ENCODE results near the gene ERI2. TPM values are rescaled to one million over a fixed set of nuclear protein-coding genes. Genes with fewer than 3 reads are reported as not detected.
A peak's percentile ranks its signal among the peaks of the same experiment; 100 is the strongest.

ERI2 gene
- total RNA-seq, 8 experiments from 2014 or later: 16.5 to 36.5 (median 24.6) TPM

DNA sequence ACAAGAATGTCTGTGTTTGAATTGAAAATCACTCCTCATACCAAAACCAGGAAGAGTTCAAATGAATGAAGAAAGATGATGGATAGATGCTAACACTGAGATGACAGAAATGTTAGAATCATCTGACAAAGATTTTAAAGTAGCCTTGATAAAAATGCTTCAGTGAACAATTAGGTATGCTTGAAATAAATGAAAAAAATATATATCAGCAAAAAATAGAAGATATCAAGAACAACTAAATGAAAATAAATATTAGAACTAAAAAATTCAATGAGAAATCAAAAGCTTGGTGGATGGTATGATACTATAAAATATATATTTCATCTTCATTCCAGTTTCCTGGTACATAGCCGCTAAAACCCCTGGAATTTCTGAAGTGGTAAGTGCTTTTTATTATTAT, 51.0 kb downstream of the ERI2 start:
- WGBS, 10 experiments: 0 to 83% (median 23%) methylated on average over 1 of the region's 1 CpG; no CpG with 5 or more reads in 4 of the 10 experiments
- Histone ChIP-seq H3K4me3 (no peak overlapping the region), H3K4me1 (replicated peaks in 1 of 2) (no peaks in the 10 kb centered on the region), H3K27ac (no peak overlapping the region)
- no peak for ATAC-seq (replicated peaks in 6 of 8)
- in situ Hi-C loops (cut with MboI; ENCODE audit: low pct_unique_long_range_greater_than_20kb in 2 of 9, low sequenced_read_pairs in 9 of 9, unreplicated experiment in 9 of 9): no loop called here

DNA sequence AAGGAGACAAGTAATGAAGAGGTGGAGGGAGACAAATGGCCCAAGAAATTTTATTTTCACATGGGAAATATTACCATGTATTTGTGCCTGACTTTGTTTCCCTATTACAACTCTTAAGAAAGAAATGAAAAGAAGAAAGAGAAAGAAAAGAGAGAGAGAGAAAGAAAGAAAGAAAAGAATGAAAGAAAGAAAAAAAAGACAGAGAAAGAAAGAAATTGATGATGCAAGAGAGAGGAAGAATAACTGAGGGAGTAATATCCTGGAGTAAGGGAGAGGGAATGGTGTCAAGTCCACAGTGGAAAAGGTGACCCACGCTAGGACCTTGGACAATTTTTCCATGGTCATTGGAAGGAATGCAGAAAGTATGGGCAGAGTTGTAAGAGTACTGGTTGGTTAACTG, 52.5 kb downstream of the ERI2 start:
- Histone ChIP-seq H3K27ac (no peak overlapping the region), H3K4me3 (no peak overlapping the region), H3K4me1 (replicated peaks in 1 of 2) (no peaks in the 10 kb centered on the region)
- no peak for ATAC-seq (replicated peaks in 6 of 8)
- in situ Hi-C loops (cut with MboI; ENCODE audit: low pct_unique_long_range_greater_than_20kb in 2 of 9, low sequenced_read_pairs in 9 of 9, unreplicated experiment in 9 of 9): no loop called here
- 26 to 100% (median 61%) methylated on average over 1 of the region's 1 CpG; no CpG with 5 or more reads in 1 of the 10 experiments for WGBS, 10 experiments

DNA sequence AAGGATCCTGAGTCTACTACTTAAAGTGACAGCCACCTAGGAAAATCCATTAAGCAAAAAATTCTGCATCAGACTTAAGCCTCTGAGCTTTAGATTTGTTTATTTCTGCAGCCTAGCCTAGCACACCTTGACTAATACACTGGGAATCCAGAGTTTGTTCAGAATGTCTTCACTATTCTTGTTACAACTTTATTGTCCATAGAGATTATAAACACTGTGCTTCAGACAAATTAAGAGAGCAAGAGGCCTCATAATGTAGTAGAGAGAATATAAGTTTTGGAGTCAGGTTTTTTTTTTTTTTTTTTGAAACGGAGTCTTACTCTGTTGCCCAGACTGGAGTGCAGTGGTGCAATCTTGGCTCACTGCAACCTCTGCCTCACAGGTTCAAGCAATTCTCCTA, 55.7 kb downstream of the ERI2 start:
- 67% methylated on average over 1 of the region's 1 CpG; no CpG with 5 or more reads in 9 of the 10 experiments for WGBS, 10 experiments
- Histone ChIP-seq H3K27ac (no peak overlapping the region), H3K4me1 (replicated peaks in 1 of 2) (no peaks in the 10 kb centered on the region), H3K4me3 (no peak overlapping the region)
- in situ Hi-C loops (cut with MboI; ENCODE audit: low pct_unique_long_range_greater_than_20kb in 2 of 9, low sequenced_read_pairs in 9 of 9, unreplicated experiment in 9 of 9): no loop called here
- ATAC-seq (replicated peaks in 6 of 8): no peak

DNA sequence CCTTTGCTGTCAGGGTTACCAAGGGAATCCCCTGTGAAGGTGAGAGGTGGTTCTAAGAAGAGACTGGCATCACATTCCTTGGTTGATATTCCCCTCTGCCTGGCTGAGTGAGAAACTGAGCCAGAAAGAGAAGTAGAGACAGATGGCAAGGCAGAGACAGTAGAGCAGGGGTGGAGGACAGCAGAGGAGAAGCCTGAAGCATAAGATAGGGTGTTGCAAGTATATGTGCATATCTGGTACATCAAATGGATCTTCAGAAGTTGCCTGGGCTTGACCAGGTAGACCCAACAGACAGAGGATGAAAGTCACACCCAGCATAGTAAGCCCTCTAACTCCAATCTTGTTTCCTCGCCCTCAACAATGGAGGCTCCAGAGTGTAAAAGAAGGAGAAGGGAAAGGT, 56.8 kb downstream of the ERI2 start:
- WGBS, 10 experiments: 42 to 80% (median 63%) methylated on average over 1 of the region's 1 CpG; no CpG with 5 or more reads in 5 of the 10 experiments
- in situ Hi-C loops (cut with MboI; ENCODE audit: low pct_unique_long_range_greater_than_20kb in 2 of 9, low sequenced_read_pairs in 9 of 9, unreplicated experiment in 9 of 9): no loop called here
- H3K4me1 ChIP-seq (replicated peaks in 1 of 2): no peaks in the 10 kb centered on the region
- no peak overlapping the region for H3K27ac ChIP-seq
- peak in 2 of 8 experiments; percentile 57 to 75 for ATAC-seq (replicated peaks in 6 of 8)
- H3K4me3 ChIP-seq: no peak overlapping the region

DNA sequence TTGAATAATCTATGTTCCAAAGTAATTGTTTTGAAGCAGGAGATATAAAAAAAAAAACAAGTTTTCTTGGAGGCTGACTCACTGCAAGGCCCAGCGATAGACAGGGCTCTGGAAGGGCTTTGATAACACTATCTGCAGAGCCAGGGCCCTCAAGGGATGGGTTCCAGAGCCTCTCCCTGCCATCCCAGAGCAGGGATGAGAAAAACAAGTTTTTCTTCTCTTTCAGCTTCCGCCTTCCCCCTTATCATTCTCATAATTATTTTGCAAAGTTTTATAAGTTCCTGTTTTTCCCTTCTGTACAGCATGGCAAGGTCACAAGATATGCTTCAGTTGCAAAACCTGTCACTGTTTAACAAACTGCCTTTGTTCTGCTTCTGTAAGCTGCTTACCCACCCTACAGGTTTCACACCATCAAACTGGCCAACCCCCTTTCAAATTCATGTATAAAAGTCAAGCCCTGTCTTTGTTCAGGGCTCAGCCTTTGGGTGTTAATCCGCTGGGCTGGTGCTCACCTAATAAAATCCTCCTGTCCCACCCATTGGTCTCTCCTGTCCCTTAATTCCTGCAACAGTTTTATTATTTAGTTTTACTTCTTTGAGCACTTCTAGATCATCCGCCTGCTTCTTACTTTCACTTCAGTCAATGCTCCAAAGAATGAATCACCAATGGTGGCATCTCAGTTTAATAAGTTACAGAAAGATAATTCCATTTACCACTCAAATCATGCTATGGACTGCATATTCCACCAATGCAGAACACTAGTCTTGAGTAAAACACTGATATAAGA, 59.0 kb downstream of the ERI2 start:
- Histone ChIP-seq H3K4me1 (replicated peaks in 1 of 2) (no peaks in the 10 kb centered on the region), H3K27ac (no peak overlapping the region), H3K4me3 (no peak overlapping the region)
- ATAC-seq (replicated peaks in 6 of 8): no peak
- in situ Hi-C loops (cut with MboI; ENCODE audit: low pct_unique_long_range_greater_than_20kb in 2 of 9, low sequenced_read_pairs in 9 of 9, unreplicated experiment in 9 of 9): no loop called here
- WGBS, 10 experiments: 14 to 100% (median 67%) methylated on average over 1 to 4 of the region's 4 CpGs

DNA sequence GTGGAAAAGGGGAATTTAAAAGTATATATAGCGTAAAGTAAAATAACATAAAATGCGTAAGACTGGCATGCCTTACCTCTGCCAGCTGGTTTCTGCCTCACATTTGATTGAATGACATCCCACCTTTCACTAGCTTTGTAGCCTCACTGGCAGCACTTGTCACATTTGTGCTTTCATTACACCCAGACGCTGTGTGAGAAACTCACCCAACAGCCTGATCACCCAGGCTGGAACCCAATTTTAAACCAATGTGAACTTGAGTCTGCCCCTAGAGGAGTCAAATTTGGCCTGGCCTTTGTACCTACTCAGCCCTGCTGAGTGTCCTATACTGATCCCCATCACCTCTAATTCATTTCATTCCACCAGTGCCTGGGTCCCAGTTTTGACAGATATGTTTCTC, 59.8 kb downstream of the ERI2 start:
- in situ Hi-C loops (cut with MboI; ENCODE audit: low pct_unique_long_range_greater_than_20kb in 2 of 9, low sequenced_read_pairs in 9 of 9, unreplicated experiment in 9 of 9): no loop called here
- 74 to 100% (median 88%) methylated on average over 1 to 3 of the region's 3 CpGs; no CpG with 5 or more reads in 1 of the 10 experiments for WGBS, 10 experiments
- ATAC-seq (replicated peaks in 6 of 8): no peak

More for the DNA sequence above, 59.8 kb downstream of the ERI2 start:
- Histone ChIP-seq H3K4me3 (no peak overlapping the region), H3K27ac (no peak overlapping the region), H3K4me1 (replicated peaks in 1 of 2) (no peaks in the 10 kb centered on the region)

Other genes starting within 250 kb of the ERI2 start
- gene ACSM2B, start 230.1 kb downstream of the ERI2 start, total RNA-seq: 1 to 10 TPM in 1 of 8 experiments, under 1 TPM in 4, not detected in 3; 0.15 to 1.9 (median 0.73) TPM
- under 1 TPM in 4 of 8 experiments, not detected in 4; 0.14 to 0.36 (median 0.25) TPM for gene ACSM1, start 108.8 kb downstream of the ERI2 start, total RNA-seq
- 10 to 100 TPM; 24.1 to 53.5 (median 40.2) TPM for gene THUMPD1, start 64.7 kb downstream of the ERI2 start, total RNA-seq
- gene ACSM3, start 42.5 kb downstream of the ERI2 start, total RNA-seq: 1 to 10 TPM in 4 of 8 experiments, under 1 TPM in 4; 0.23 to 4.5 (median 1.7) TPM
- 10 to 100 TPM in 1 of 8 experiments, 1 to 10 TPM in 7; 2.1 to 16.9 (median 6.4) TPM for gene REXO5, start 55 bp upstream of the ERI2 start, total RNA-seq
- 10 to 100 TPM in 4 of 8 experiments, 1 to 10 TPM in 4; 6.9 to 15.1 (median 11.0) TPM for gene DCUN1D3, start 93.9 kb upstream of the ERI2 start, total RNA-seq
- 10 to 100 TPM; 22.5 to 71.4 (median 53.2) TPM for gene LYRM1, start 94.3 kb upstream of the ERI2 start, total RNA-seq

All from motor neuron (in vitro differentiated cells).